GM23248 (cell line): ENCODE data around the gene PAX9. TPM values are rescaled to one million over a fixed set of nuclear protein-coding genes. Genes with fewer than 3 reads are reported as not detected.
"Not testable (repeated sequence)": the region's sequence is repeated elsewhere in the genome, so short reads cannot be mapped to it uniquely, and the experiment has no call there.

Source experiments
- DNase-seq: peaks from one replicate; pipeline ENCODE4 v3.0.0-alpha.2; 2015
- H2AFZ ChIP-seq: fragments of 200-600 bp; sonication (generic); 2 replicates; pipeline ENCODE4 v1.6.1; 2016; ENCODE audit warnings: antibody characterized with exemption
- H3F3A ChIP-seq: fragments of 200-600 bp; sonication (generic); 2 replicates; pipeline ENCODE4 v1.6.1; 2016; ENCODE audit warnings: mild to moderate bottlenecking, antibody characterized with exemption, mixed run types; ENCODE audit not compliant: insufficient read depth
- H3K27ac ChIP-seq: fragments of 200-600 bp; sonication (generic); 2 replicates; pipeline ENCODE4 v1.5.1; 2016; ENCODE audit warnings: mild to moderate bottlenecking
- H3K27me3 ChIP-seq: fragments of 200-600 bp; sonication (generic); replicated peaks from 2 replicates; pipeline ENCODE4 v1.6.1; 2016; ENCODE audit warnings: mild to moderate bottlenecking; ENCODE audit not compliant: insufficient read depth
- H3K36me3 ChIP-seq: fragments of 200-600 bp; sonication (generic); 2 replicates; pipeline ENCODE4 v1.6.1; 2016; ENCODE audit warnings: low read depth, mild to moderate bottlenecking
- H3K4me1 ChIP-seq: fragments of 200-600 bp; sonication (generic); 2 replicates; pipeline ENCODE4 v1.6.1; 2016; ENCODE audit warnings: mild to moderate bottlenecking; ENCODE audit not compliant: insufficient read depth
- H3K4me2 ChIP-seq: fragments of 200-600 bp; sonication (generic); one replicate; pipeline ENCODE4 v1.6.1; 2016; ENCODE audit warnings: mild to moderate bottlenecking; ENCODE audit not compliant: unreplicated experiment
- H3K4me3 ChIP-seq: fragments of 200-600 bp; sonication (generic); 2 replicates; pipeline ENCODE4 v1.5.1; 2016; ENCODE audit warnings: mild to moderate bottlenecking
- H3K79me2 ChIP-seq: fragments of 200-600 bp; sonication (generic); 2 replicates; pipeline ENCODE4 v1.6.1; 2016; ENCODE audit warnings: mild to moderate bottlenecking; ENCODE audit not compliant: insufficient read depth
- H3K9ac ChIP-seq: fragments of 200-600 bp; sonication (generic); 2 replicates; pipeline ENCODE4 v1.6.1; 2016; ENCODE audit warnings: mild to moderate bottlenecking
- H3K9me2 ChIP-seq: fragments of 200-600 bp; sonication (generic); 2 replicates; pipeline ENCODE4 v1.6.1; 2016; ENCODE audit warnings: mixed run types, mild to moderate bottlenecking, moderate library complexity; ENCODE audit not compliant: insufficient read depth
- H3K9me3 ChIP-seq: fragments of 200-600 bp; sonication (generic); one replicate; pipeline ENCODE4 v1.6.1; 2017; ENCODE audit warnings: low read depth
- H4K20me1 ChIP-seq: fragments of 200-600 bp; sonication (generic); 2 replicates; pipeline ENCODE4 v1.6.0; 2016; ENCODE audit not compliant: insufficient read depth
- EZH2 ChIP-seq: fragments of 200-600 bp; sonication (generic); IDR thresholded peaks from 2 replicates; pipeline ENCODE4 v1.6.1; 2018; ENCODE audit warnings: antibody characterized with exemption, mild to moderate bottlenecking; ENCODE audit not compliant: insufficient read depth, poor library complexity, severe bottlenecking
- EZH2phosphoT487 ChIP-seq: fragments of 200-600 bp; sonication (generic); IDR thresholded peaks from 2 replicates; pipeline ENCODE4 v1.6.1; 2018; ENCODE audit warnings: antibody characterized with exemption, moderate library complexity, mild to moderate bottlenecking, low read depth; ENCODE audit not compliant: insufficient read depth
- WGBS, 2 experiments: methylation state at CpG; one replicate each; pipeline ENCODE4 v1.1.6; 2015 to 2017; ENCODE audit warnings: low lambda C conversion rate in 2 of 2, low coverage in 1 of 2; ENCODE audit errors: missing lambda C conversion rate in 2 of 2; 5-methylcytosine and 5-hydroxymethylcytosine counted together
- in situ Hi-C: fragments of 300-500 bp; cut with MboI; formaldehyde crosslinking; loops from 2 replicates; pipeline ENCODE4 v1.15.0; 2020
- polyA plus RNA-seq: library from polyadenylated mRNA; unstranded; fragments of >200 nt; fragmentation: Nextera tagmentation; extraction: Ambion mirVana; gene quantifications from 2 replicates; pipeline ENCODE4 v1.2.1, GENCODE V29; 2016
- total RNA-seq: library from RNA; depleted of rRNA; stranded (reverse); fragments of >200 nt; shearing (Covaris generic); gene quantifications from 2 replicates; pipeline ENCODE4 v1.2.3, GENCODE V29; 2014

Gene PAX9
- total and polyA plus RNA-seq, 2 experiments from 2014 or later: 0.19 TPM; not detected in 1

DNA sequence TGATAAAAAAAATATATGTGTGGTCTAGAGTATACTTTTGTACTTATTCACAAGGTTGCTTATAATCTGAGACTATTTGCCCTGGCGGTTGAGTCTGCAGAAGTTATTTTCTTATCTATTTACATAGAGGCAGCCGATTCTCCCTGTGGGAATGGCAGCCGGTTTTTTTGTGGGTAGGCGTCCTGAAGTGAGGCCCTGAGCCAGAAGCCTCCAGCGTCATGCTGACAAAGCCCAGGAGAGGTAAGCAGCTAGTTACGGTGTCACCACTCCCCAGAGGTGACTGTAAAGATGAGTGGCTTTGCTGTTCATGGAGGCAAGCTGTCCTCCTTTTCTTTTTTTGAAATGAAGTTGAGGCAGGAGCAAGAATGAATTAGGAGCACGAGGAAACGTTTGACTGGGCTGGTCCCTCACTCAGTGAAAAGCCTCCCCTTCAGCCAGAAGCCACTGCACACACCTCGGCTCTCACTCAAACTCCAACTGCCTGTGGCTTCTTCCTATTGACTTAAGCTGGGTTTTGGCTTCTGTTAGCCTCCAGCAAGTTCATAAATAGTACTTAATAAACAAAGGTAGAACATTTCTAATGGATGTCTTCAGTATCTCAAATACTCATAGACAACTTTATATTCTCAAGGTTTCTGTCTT is 21.5 kb downstream of the PAX9 start:
- WGBS, 2 experiments: 63 to 71% methylated on average over 9 of the region's 9 CpGs
- H3K4me2 ChIP-seq: no peak overlapping the region
- no peak for TF ChIP-seq EZH2phosphoT487

DNA sequence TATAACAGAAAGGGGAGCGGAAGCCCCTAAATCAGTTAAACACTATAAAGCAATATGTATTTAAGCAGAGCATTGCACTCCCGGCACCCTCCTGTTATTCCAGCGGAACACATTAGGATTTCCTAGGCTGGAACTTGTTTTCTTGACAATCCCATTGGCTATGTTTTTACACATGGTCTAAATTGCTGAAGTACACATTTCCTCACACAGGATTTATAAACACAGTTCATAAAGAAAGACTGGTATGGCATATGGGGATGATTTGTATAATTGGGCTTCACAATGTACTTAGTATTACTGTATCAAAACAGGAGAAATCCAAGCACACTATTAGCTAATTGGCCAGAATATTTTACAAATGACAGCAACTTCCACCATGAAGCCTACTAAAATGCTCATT is 23.3 kb downstream of the PAX9 start:
- Histone ChIP-seq H3K9ac (no peak overlapping the region), H3K27ac (no peak overlapping the region), H2AFZ (no peak overlapping the region), H3K79me2 (no peaks in the 10 kb centered on the region), H3K36me3 (no peaks in the 10 kb centered on the region), H3K9me2 (no peaks in the 10 kb centered on the region), H3F3A (no peaks in the 10 kb centered on the region), H3K9me3 (no peaks in the 10 kb centered on the region), H4K20me1 (no peaks in the 10 kb centered on the region), H3K4me3 (no peak overlapping the region), H3K4me2 (no peak overlapping the region), H3K27me3 (no peaks in the 10 kb centered on the region), H3K4me1 (no peaks in the 10 kb centered on the region)
- no peak for DNase-seq
- TF ChIP-seq EZH2phosphoT487 (no peak), EZH2 (no peak)
- WGBS, 2 experiments: 81 to 83% methylated on average over 3 of the region's 3 CpGs
- in situ Hi-C loops: no loop called here

More for the DNA sequence above, 21.5 kb downstream of the PAX9 start:
- H3K27ac ChIP-seq: no peak overlapping the region
- DNase-seq: no peak
- H3K9me3 ChIP-seq: no peaks in the 10 kb centered on the region
- in situ Hi-C loops: no loop called here
- no peak overlapping the region for H3K9ac ChIP-seq
- H3K36me3 ChIP-seq: no peaks in the 10 kb centered on the region
- no peaks in the 10 kb centered on the region for H3F3A ChIP-seq
- H3K4me3 ChIP-seq: no peak overlapping the region
- H3K9me2 ChIP-seq: no peaks in the 10 kb centered on the region
- no peaks in the 10 kb centered on the region for H3K27me3 ChIP-seq
- no peak overlapping the region for H2AFZ ChIP-seq
- no peaks in the 10 kb centered on the region for H4K20me1 ChIP-seq
- H3K4me1 ChIP-seq: no peaks in the 10 kb centered on the region
- no peaks in the 10 kb centered on the region for H3K79me2 ChIP-seq

- H2AFZ ChIP-seq: no peak overlapping the region
- H3K4me2 ChIP-seq: no peak overlapping the region
- no peaks in the 10 kb centered on the region for H4K20me1 ChIP-seq
- in situ Hi-C loops: no loop called here
- H3K9ac ChIP-seq: no peak overlapping the region
- DNase-seq: peak; percentile 14
- H3K27me3 ChIP-seq: no peaks in the 10 kb centered on the region
- no peaks in the 10 kb centered on the region for H3F3A ChIP-seq
- TF ChIP-seq EZH2phosphoT487: no peak
- no peak for TF ChIP-seq EZH2
- no peaks in the 10 kb centered on the region for H3K36me3 ChIP-seq
- no peaks in the 10 kb centered on the region for H3K79me2 ChIP-seq
- 29 to 31% methylated on average over 1 of the region's 1 CpG for WGBS, 2 experiments
- no peak overlapping the region for H3K4me3 ChIP-seq
- H3K9me2 ChIP-seq: no peaks in the 10 kb centered on the region
- H3K27ac ChIP-seq: no peak overlapping the region
- H3K4me1 ChIP-seq: no peaks in the 10 kb centered on the region
- no peaks in the 10 kb centered on the region for H3K9me3 ChIP-seq
Measured at GRCh38 chr14:36690311-36691040, 28.8 kb downstream of the PAX9 start.

DNA sequence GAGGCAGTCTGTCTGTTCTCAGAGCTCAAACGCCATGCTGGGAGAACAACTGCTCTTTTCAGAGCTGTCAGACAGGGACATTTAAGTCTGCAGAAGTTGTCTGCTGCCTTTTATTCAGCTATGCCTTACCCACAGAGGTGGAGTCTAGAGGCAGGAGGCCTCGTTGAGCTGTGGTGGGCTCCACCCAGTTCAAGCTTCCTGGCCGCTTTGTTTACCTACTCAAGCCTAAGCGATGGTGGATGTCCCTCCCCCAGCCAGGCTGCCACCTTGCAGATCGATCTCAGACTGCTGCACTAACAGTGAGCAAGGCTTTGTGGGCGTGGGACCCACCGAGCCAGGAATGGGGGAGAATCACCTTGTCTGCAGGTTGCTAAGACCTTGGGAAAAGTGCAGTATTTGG is 37.8 kb downstream of the PAX9 start:
- H2AFZ ChIP-seq, H3K4me1 ChIP-seq, in situ Hi-C loops, H3K27me3 ChIP-seq, H3K9me3 ChIP-seq, H3K4me2 ChIP-seq, H3K4me3 ChIP-seq, H4K20me1 ChIP-seq, H3F3A ChIP-seq, DNase-seq, H3K27ac ChIP-seq, H3K36me3 ChIP-seq, H3K9me2 ChIP-seq, H3K79me2 ChIP-seq, H3K9ac ChIP-seq: not testable (repeated sequence)
- 40 to 48% methylated on average over 6 to 7 of the region's 7 CpGs for WGBS, 2 experiments

GRCh38 chr14:36700651-36701050 is 39.0 kb downstream of the PAX9 start:
- no peak for TF ChIP-seq EZH2phosphoT487
- TF ChIP-seq EZH2: no peak
- Histone ChIP-seq H3K9ac (no peak overlapping the region), H3F3A (no peaks in the 10 kb centered on the region), H3K9me2 (no peaks in the 10 kb centered on the region), H3K4me2 (no peak overlapping the region), H3K27me3 (no peaks in the 10 kb centered on the region), H3K27ac (no peak overlapping the region), H3K9me3 (no peaks in the 10 kb centered on the region), H3K79me2 (no peaks in the 10 kb centered on the region), H4K20me1 (no peaks in the 10 kb centered on the region), H3K36me3 (no peaks in the 10 kb centered on the region), H3K4me1 (no peaks in the 10 kb centered on the region), H3K4me3 (no peak overlapping the region), H2AFZ (no peak overlapping the region)
- in situ Hi-C loops: no loop called here
- DNase-seq: no peak
- WGBS, 2 experiments: 86 to 97% methylated on average over 1 of the region's 1 CpG
